ENCODE results near the gene TAF8. TPM values are rescaled to one million over a fixed set of nuclear protein-coding genes. Genes with fewer than 3 reads are reported as not detected.

The TAF8 gene
- polyA plus RNA-seq, 1 of the 3 experiments (the other 2 are of a cell fraction) = 27.8 TPM

- no peaks in the 10 kb centered on the region for H4K20me1 ChIP-seq (ENCODE audit: insufficient read depth)
- no peaks in the 10 kb centered on the region for H3F3A ChIP-seq (replicated peaks; ENCODE audit: insufficient read depth)
- no peaks in the 10 kb centered on the region for H3K27me3 ChIP-seq (ENCODE audit: insufficient read depth)
- H3K4me1 ChIP-seq (ENCODE audit: control insufficient read depth in 1 of 2, insufficient read depth in 2 of 2, low read depth in 1 of 2, low read length in 1 of 2) = peaks cover 8% of the 10 kb centered on the region in 2 experiments; a peak in 1 of 4 replicates
- H3K36me3 ChIP-seq (replicated peaks in 1 of 2; ENCODE audit: control insufficient read depth in 1 of 2, insufficient read depth in 2 of 2, low read length in 1 of 2) = no peaks in the 10 kb centered on the region
- H3K9me2 ChIP-seq = no peaks in the 10 kb centered on the region
- DNase-seq = peak; percentile 55
- H3K79me2 ChIP-seq (ENCODE audit: insufficient read depth) = no peaks in the 10 kb centered on the region
- H3K4me2 ChIP-seq = peak overlapping the region; percentile 62
- no peaks in the 10 kb centered on the region for H3K9me3 ChIP-seq
- CTCF ChIA-PET = interaction anchor here (0.8 kb wide), 1 partner anchor 27 kb away, joined by 3 read pairs; no protein-coding TSS in a partner anchor
- WGBS (ENCODE audit: low lambda C conversion rate) = 67% methylated on average over 4 of the region's 4 CpGs
- POLR2A ChIA-PET = no interaction called here
- H3K4me3 ChIP-seq (ENCODE audit: low read depth in 2 of 2, low read length in 1 of 2) = no peak overlapping the region
- H3K9ac ChIP-seq = no peak overlapping the region
- TF ChIP-seq TCF12 (IDR thresholded peaks at IDR 0.05) (peak; percentile 91), FOSL2 (IDR thresholded peaks at IDR 0.05; ENCODE audit: borderline replicate concordance, low read depth) (peak; percentile 72), NFIC (IDR thresholded peaks at IDR 0.05; ENCODE audit: borderline replicate concordance) (peak; percentile 36; the same call in 1 of the 2 replicates), EP300 (IDR thresholded peaks at IDR 0.05; ENCODE audit: borderline replicate concordance in 1 of 2, low read depth in 1 of 2, low read length in 1 of 2) (peak; percentile 32 to 42; a peak in 1 of 4 replicates), GABPA (IDR thresholded peaks at IDR 0.05; ENCODE audit: low read depth) (no peak), JUND (IDR thresholded peaks at IDR 0.05) (peak; percentile 61; the same call in 1 of the 2 replicates), FOXJ3 (CRISPR knock-in tag; IDR thresholded peaks at IDR 0.05) (no peak)
- TF ChIP-seq, protein P1, sequence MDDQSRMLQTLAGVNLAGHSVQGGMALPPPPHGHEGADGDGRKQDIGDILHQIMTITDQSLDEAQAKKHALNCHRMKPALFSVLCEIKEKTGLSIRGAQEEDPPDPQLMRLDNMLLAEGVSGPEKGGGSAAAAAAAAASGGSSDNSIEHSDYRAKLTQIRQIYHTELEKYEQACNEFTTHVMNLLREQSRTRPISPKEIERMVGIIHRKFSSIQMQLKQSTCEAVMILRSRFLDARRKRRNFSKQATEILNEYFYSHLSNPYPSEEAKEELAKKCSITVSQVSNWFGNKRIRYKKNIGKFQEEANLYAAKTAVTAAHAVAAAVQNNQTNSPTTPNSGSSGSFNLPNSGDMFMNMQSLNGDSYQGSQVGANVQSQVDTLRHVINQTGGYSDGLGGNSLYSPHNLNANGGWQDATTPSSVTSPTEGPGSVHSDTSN (IDR thresholded peaks at IDR 0.05) = peak; percentile 75
- H3K27ac ChIP-seq (ENCODE audit: low read depth in 2 of 2, low read length in 1 of 2) = peak overlapping the region; percentile 31 to 55; a peak in 3 of 4 replicates
- H2AFZ ChIP-seq (ENCODE audit: low read depth) = no peak overlapping the region
Observed at GRCh38 chr6:42017021-42017643, 33.2 kb upstream of the TAF8 start.

GRCh38 chr6:42020967-42021366 lies 29.4 kb upstream of the TAF8 start:
- Histone ChIP-seq H3K4me3 (ENCODE audit: low read depth in 2 of 2, low read length in 1 of 2) (no peak overlapping the region), H3K36me3 (replicated peaks in 1 of 2; ENCODE audit: control insufficient read depth in 1 of 2, insufficient read depth in 2 of 2, low read length in 1 of 2) (no peaks in the 10 kb centered on the region), H3K27ac (ENCODE audit: low read depth in 2 of 2, low read length in 1 of 2) (no peak overlapping the region), H3F3A (replicated peaks; ENCODE audit: insufficient read depth) (no peaks in the 10 kb centered on the region), H2AFZ (ENCODE audit: low read depth) (no peak overlapping the region), H3K27me3 (ENCODE audit: insufficient read depth) (no peaks in the 10 kb centered on the region), H3K4me1 (ENCODE audit: control insufficient read depth in 1 of 2, insufficient read depth in 2 of 2, low read depth in 1 of 2, low read length in 1 of 2) (peaks cover 8% of the 10 kb centered on the region in 2 experiments; a peak in 1 of 4 replicates), H3K9me3 (no peaks in the 10 kb centered on the region), H3K79me2 (ENCODE audit: insufficient read depth) (no peaks in the 10 kb centered on the region), H4K20me1 (ENCODE audit: insufficient read depth) (no peaks in the 10 kb centered on the region), H3K4me2 (no peak overlapping the region), H3K9ac (no peak overlapping the region), H3K9me2 (no peaks in the 10 kb centered on the region)
- CTCF ChIA-PET = interaction anchor here (2.4 kb wide), 1 partner anchor 24 kb away, joined by 7 read pairs; no protein-coding TSS in a partner anchor
- TF ChIP-seq, protein P1 (IDR thresholded peaks at IDR 0.05) = no peak
- TF ChIP-seq ZBTB33 (IDR thresholded peaks at IDR 0.05; ENCODE audit: borderline replicate concordance, low read depth) (no peak), FOXM1 (IDR thresholded peaks at IDR 0.05; ENCODE audit: low read depth) (no peak)
- POLR2A ChIA-PET = no interaction called here
- no peak for DNase-seq
- 89% methylated on average over 8 of the region's 8 CpGs for WGBS (ENCODE audit: low lambda C conversion rate)

All from SK-N-SH (cell line).